BE2C (cell line): Measurements from ENCODE around the gene SNX12.

ENCODE experiments used
- DNase-seq: peaks from one replicate; pipeline ENCODE4 v3.0.0-alpha.2; 2020
- H3K27me3 ChIP-seq: fragments of 250-450 bp; sonication (Bioruptor Pico); 2 replicates; pipeline ENCODE4 v1.5.1; 2020; ENCODE audit warnings: mild to moderate bottlenecking
- H3K36me3 ChIP-seq: fragments of 250-450 bp; sonication (Bioruptor Pico); 2 replicates; pipeline ENCODE4 v1.5.1; 2020; ENCODE audit warnings: mild to moderate bottlenecking
- H3K4me1 ChIP-seq: fragments of 250-450 bp; sonication (Bioruptor Pico); 2 replicates; pipeline ENCODE4 v1.5.1; 2020
- H3K4me3 ChIP-seq: 2 replicates; pipeline ENCODE4 v1.5.1; 2011; ENCODE audit warnings: low read depth, low read length
- H3K9me3 ChIP-seq: fragments of 250-450 bp; sonication (Bioruptor Pico); 2 replicates; pipeline ENCODE4 v1.5.1; 2020
- CTCF ChIP-seq: IDR thresholded peaks from 2 replicates; pipeline ENCODE4 v1.5.1; 2012; ENCODE audit warnings: mild to moderate bottlenecking, low read depth, low read length

SNX12 gene

GRCh38 chrX:71095981-71096759 lies 28.0 kb upstream of the SNX12 start:
- Histone ChIP-seq H3K36me3 (no peaks in the 10 kb centered on the region), H3K9me3 (no peaks in the 10 kb centered on the region), H3K27me3 (no peaks in the 10 kb centered on the region), H3K4me1 (no peaks in the 10 kb centered on the region), H3K4me3 (peak overlapping the region; percentile 74)
- TF ChIP-seq CTCF: no peak
- DNase-seq: no peak

GRCh38 chrX:71095555-71095980 lies 27.4 kb upstream of the SNX12 start, which contains the start of gene FOXO4:
Gene FOXO4, plus strand, starts transcription at chrX:71095851. Its CDS starts 678 bp downstream, at chrX:71096529.
- peak; percentile 87 for DNase-seq
- H3K36me3 ChIP-seq: no peaks in the 10 kb centered on the region

GRCh38 chrX:71095033-71095432 lies 26.9 kb upstream of the SNX12 start:
- H3K9me3 ChIP-seq: no peaks in the 10 kb centered on the region
- no peak for DNase-seq
- TF ChIP-seq CTCF: no peak
- H3K4me1 ChIP-seq: no peaks in the 10 kb centered on the region
- H3K36me3 ChIP-seq: no peaks in the 10 kb centered on the region
- H3K4me3 ChIP-seq: peak overlapping the region; percentile 74
- H3K27me3 ChIP-seq: no peaks in the 10 kb centered on the region

More at GRCh38 chrX:71095555-71095980, 27.4 kb upstream of the SNX12 start, which contains the start of gene FOXO4:
- no peaks in the 10 kb centered on the region for H3K9me3 ChIP-seq
- no peaks in the 10 kb centered on the region for H3K4me1 ChIP-seq
- TF ChIP-seq CTCF: no peak
- no peaks in the 10 kb centered on the region for H3K27me3 ChIP-seq
- H3K4me3 ChIP-seq: peak within 1 kb of the TSS; percentile 74

GRCh38 chrX:71091263-71091662 lies 23.1 kb upstream of the SNX12 start:
- no peaks in the 10 kb centered on the region for H3K27me3 ChIP-seq
- no peak overlapping the region for H3K4me3 ChIP-seq
- no peaks in the 10 kb centered on the region for H3K9me3 ChIP-seq
- no peak for DNase-seq
- H3K36me3 ChIP-seq: no peaks in the 10 kb centered on the region
- no peaks in the 10 kb centered on the region for H3K4me1 ChIP-seq
- no peak for TF ChIP-seq CTCF

GRCh38 chrX:71085900-71086299 lies 17.8 kb upstream of the SNX12 start:
- DNase-seq: no peak
- TF ChIP-seq CTCF: no peak
- no peaks in the 10 kb centered on the region for H3K36me3 ChIP-seq
- no peaks in the 10 kb centered on the region for H3K9me3 ChIP-seq
- H3K4me1 ChIP-seq: no peaks in the 10 kb centered on the region
- no peak overlapping the region for H3K4me3 ChIP-seq
- no peaks in the 10 kb centered on the region for H3K27me3 ChIP-seq

GRCh38 chrX:71082822-71083221 lies 14.7 kb upstream of the SNX12 start:
- no peak for DNase-seq
- Histone ChIP-seq H3K27me3 (no peaks in the 10 kb centered on the region), H3K4me1 (no peaks in the 10 kb centered on the region), H3K36me3 (no peaks in the 10 kb centered on the region), H3K9me3 (no peaks in the 10 kb centered on the region), H3K4me3 (no peak overlapping the region)
- no peak for TF ChIP-seq CTCF
